PFSK-1 (cell line): ENCODE data around the gene DISP3.

ENCODE experiments used
- TAF1 ChIP-seq: IDR thresholded peaks from 2 replicates; pipeline ENCODE4 v1.6.1; 2012; ENCODE audit warnings: low read length, control low read depth, borderline replicate concordance; ENCODE audit not compliant: insufficient read depth
- TF ChIP-seq, protein P1 (sequence below), 2 experiments: IDR thresholded peaks; 2 replicates each; pipeline versions ENCODE4 v1.6.1 to v1.8.0; 2011 to 2012; ENCODE audit warnings: low read depth in 2 of 2, low read length in 2 of 2, control low read depth in 1 of 2, inconsistent platforms in 1 of 2, mild to moderate bottlenecking in 1 of 2, moderate library complexity in 1 of 2; ENCODE audit not compliant: insufficient read depth in 1 of 2

DNA sequence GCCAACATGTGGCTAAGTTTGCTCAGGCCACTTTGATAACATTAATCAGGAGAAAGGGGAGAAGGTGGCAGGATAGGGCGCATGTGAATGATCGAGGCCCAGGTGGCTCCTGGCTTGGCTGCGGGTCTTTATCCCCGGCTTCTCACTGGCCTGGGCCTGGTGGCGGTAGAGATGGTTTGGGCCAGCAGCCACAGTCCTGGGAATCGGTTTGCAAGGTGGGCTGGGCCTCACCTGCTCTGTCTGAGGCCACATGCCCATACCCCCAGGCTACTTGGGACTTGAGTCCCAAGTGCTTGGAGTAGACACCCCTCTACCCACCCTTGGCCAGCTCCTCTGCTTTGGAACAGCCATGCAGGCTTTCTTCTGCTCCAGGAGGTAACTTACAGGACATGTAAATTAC, 49.7 kb upstream of the DISP3 start:
- TF ChIP-seq TAF1 = no peak
- TF ChIP-seq, protein P1, sequence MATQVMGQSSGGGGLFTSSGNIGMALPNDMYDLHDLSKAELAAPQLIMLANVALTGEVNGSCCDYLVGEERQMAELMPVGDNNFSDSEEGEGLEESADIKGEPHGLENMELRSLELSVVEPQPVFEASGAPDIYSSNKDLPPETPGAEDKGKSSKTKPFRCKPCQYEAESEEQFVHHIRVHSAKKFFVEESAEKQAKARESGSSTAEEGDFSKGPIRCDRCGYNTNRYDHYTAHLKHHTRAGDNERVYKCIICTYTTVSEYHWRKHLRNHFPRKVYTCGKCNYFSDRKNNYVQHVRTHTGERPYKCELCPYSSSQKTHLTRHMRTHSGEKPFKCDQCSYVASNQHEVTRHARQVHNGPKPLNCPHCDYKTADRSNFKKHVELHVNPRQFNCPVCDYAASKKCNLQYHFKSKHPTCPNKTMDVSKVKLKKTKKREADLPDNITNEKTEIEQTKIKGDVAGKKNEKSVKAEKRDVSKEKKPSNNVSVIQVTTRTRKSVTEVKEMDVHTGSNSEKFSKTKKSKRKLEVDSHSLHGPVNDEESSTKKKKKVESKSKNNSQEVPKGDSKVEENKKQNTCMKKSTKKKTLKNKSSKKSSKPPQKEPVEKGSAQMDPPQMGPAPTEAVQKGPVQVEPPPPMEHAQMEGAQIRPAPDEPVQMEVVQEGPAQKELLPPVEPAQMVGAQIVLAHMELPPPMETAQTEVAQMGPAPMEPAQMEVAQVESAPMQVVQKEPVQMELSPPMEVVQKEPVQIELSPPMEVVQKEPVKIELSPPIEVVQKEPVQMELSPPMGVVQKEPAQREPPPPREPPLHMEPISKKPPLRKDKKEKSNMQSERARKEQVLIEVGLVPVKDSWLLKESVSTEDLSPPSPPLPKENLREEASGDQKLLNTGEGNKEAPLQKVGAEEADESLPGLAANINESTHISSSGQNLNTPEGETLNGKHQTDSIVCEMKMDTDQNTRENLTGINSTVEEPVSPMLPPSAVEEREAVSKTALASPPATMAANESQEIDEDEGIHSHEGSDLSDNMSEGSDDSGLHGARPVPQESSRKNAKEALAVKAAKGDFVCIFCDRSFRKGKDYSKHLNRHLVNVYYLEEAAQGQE (IDR thresholded peaks at IDR 0.05; ENCODE audit: insufficient read depth in 1 of 2, low read depth in 2 of 2, low read length in 2 of 2) = no peak
